GM21786 (cell line): ENCODE measurements around the gene TNPO2.
A peak's percentile ranks its signal among the peaks of the same experiment; 100 is the strongest.
"Not testable (repeated sequence)": the region's sequence is repeated elsewhere in the genome, so short reads cannot be mapped to it uniquely, and the experiment has no call there.

Experiments used
- ATAC-seq: cut with Tn5 transposase; IDR thresholded peaks from one replicate; pipeline ENCODE4 v1.9.1; 2021; ENCODE audit not compliant: unreplicated experiment

The TNPO2 gene

DNA sequence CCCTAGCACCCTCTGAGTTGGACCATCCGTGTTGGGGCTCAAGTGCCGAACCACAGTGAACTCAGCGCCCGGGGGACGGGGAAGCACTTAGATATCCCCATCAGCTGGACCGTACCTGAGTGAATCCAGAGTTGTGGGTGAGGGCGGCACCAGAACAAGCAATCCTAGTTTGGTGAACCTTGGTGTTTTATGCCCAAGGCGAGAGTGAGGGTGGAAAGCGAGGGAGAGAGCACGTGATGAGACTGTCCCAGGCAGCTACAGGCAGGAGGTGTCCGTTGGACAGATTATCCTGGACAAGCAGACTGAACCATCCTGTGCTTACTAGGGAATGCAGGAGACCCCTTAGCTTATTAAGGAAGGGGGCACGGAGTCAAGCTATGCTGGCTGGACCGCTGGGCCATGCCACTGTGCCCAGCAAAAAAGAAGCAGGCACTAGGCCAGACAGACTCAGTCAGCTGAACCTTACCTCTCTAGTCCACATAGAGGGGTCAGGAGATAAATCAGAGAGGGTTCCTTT, 14.2 kb upstream of the TNPO2 start:
- no peak for ATAC-seq

GRCh38 chr19:12736995-12737834, 13.5 kb upstream of the TNPO2 start, which contains the start of gene GET3:
Gene GET3 (plus strand): TSS chr19:12737497. CDS start chr19:12737506, 9 bp downstream.
- ATAC-seq: peak; percentile 85

- no peak for ATAC-seq
Measured at GRCh38 chr19:12733369-12734214, 9.9 kb upstream of the TNPO2 start.

- no peak for ATAC-seq
Measured at GRCh38 chr19:12731337-12731736, 7.6 kb upstream of the TNPO2 start.

GRCh38 chr19:12730064-12730463, 6.3 kb upstream of the TNPO2 start:
- no peak for ATAC-seq

DNA sequence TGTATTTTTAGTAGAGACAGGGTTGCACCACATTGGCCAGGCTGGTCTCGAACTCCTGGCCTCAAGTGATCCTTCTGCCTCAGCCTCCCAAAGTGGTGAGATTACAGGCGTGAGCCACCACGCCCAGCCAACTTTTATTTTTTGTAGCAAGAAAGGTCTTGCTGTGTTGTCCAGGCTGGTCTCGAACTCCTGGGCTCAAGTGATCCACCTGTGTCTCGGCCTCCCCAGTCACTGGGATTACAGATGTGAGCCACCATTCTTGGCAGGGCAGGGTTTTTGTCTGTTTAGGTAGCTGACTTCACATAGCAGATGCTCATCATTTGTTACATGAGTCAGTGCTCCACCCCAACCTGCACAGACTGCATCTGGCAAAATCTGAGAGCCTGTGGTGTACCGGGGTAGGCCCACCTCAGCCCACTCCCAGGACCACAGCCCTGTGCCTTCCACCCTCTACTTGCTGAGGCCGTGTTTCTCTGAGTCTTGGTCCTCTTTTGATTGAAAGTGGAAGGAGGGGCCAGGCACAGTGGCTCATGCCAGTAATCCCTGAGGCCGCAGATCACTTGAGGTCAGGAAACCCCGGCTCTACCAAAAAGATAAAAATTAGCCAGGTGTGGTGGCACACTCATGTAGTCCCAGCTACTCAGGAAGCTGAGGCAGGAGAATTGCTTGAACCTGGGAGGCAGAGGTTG, 4.2 kb upstream of the TNPO2 start:
- no peak for ATAC-seq

- ATAC-seq: no peak
Measured at GRCh38 chr19:12726988-12727316, 3.2 kb upstream of the TNPO2 start.

- ATAC-seq: not testable (repeated sequence)
Measured at GRCh38 chr19:12725612-12726011, 1.9 kb upstream of the TNPO2 start.

- no peak for ATAC-seq
Measured at GRCh38 chr19:12723381-12723640, 421 bp downstream of the TNPO2 start.

DNA sequence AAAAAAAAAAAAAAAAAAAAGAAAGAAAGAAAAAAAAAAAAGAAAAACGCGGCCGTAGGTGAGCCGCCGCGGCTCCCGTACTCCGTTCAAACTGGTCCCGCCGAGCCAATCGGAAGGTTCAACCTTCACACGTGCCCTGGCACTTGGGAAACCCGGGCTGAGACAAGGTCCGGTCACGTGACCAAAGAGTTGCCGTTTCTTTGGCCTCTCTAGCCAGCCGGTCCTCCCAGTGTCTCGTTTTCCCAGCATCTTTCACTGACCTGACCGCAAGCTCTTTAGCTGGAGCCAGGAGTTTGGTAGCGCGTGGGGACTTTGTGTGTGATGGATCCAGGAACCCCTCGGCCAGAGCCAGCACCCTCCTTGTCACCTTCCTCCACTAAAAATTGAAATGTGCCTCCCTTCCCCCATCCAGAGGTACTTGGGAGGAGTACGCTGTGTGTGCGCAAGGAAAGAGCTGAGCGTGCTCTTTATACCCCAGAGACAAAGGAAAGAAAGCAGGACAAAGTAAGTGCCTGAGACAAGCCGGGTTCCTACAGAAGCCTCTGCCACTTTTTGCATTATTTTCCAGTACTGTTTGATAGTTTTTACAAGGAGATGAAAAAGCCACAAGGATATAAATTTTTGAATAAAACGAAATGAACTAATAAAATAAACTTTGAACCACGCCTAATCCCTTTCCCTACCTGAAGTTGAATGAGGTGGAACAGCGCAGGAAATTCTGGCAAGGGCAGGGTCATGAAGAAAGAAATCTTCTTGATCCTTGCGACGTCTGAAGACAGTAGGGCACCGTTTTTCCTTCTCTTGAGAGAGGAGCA, 959 bp downstream of the TNPO2 start:
- ATAC-seq: peak; percentile 82

GRCh38 chr19:12721656-12722565, 1.8 kb downstream of the TNPO2 start:
- peak; percentile 16 for ATAC-seq

- no peak for ATAC-seq
Measured at GRCh38 chr19:12720851-12721655, 2.7 kb downstream of the TNPO2 start.

- ATAC-seq: no peak
Measured at GRCh38 chr19:12720296-12720695, 3.4 kb downstream of the TNPO2 start.

DNA sequence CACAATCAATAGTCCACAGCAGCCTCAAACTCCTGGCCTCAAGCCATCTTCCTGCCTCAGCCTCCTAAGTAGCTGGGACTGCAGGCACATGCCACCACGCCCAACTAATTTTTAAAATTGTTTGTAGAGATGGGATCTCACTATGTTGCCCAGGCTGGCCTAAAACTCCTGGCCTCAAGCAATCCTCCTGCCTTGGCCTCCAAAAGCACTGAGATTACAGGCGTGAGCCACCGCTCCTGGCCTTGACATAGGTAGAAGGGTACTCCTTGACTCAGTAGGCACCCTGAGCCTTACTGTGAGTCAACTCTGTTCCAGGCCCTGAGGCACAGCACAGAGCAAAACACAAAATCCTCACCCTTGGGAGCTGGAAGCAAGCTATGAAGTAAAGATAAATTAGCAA, 7.8 kb downstream of the TNPO2 start:
- no peak for ATAC-seq

- ATAC-seq: no peak
Measured at GRCh38 chr19:12715102-12715501, 8.6 kb downstream of the TNPO2 start.

DNA sequence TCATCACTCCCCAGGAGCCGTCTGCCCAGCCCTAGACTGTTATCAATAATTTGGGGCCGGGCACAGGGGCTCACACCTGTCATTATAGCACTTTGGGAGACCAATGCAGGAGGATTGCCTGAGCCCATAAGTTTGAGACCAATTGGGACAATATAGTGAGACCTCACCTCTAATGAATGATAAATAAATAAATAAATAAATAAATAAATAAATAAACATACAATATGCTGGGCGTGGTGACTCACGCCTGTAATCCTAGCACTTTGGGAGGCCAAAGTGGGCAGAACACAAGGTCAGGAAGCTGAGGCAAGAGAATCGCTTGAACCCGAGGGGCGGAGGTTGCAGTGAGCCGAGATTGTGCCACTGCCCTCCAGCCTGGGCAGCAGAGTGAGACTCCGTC, 10.4 kb downstream of the TNPO2 start:
- ATAC-seq: not testable (repeated sequence)

DNA sequence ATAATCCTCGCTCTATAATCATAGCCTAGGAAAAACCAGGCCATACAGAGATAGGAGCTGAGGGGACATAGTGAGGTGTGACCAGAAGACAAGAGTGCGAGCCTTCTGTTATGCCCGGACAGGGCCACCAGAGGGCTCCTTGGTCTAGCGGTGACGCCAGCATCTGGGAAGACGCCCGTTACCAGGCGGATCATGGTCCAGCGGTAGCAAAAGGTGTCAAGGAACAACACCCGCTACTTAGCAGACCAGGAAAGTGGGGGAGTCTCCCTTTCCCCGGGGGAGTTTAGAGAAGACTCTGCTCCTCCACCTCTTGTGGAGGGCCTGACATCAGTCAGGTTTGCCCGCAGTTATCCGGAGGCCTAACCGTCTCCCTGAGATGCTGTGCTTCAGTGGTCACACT, 11.7 kb downstream of the TNPO2 start:
- not testable (repeated sequence) for ATAC-seq

GRCh38 chr19:12711187-12711586, 12.5 kb downstream of the TNPO2 start:
- ATAC-seq: no peak

- ATAC-seq: no peak
Measured at GRCh38 chr19:12708641-12709040, 15.1 kb downstream of the TNPO2 start.
